DMS79 treated with DMSO at 0.1 percent for 48 hours (cell line): ENCODE data around the gene GSTP1.
A peak's percentile ranks its signal among the peaks of the same experiment; 100 is the strongest.
"Not testable (repeated sequence)": the region's sequence is repeated elsewhere in the genome, so short reads cannot be mapped to it uniquely, and the experiment has no call there.

Experiments
- DNase-seq: peaks from one replicate; lab custom pipeline; 2025; lab: John Stamatoyannopoulos, UW

Gene GSTP1

DNA sequence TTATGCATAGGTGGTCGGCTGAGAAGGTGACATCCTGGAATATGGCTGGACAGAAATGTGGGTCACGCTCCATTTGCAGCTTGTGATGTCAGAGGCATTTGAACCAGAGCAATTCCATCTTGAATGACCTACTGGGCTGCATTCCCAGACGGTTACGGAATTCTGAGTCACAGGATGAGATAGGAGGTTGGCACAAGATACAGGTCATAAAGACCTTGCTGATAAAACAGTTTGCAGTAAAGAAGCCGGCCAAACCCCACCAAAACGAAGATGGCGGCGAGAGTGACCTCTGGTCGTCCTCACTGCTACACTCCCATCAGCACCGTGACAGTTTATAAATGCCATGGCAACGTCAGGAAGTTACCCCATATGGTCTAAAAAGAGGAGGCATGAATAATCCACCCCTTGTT lies 19.9 kb upstream of the GSTP1 start:
- not testable (repeated sequence) for DNase-seq

DNA sequence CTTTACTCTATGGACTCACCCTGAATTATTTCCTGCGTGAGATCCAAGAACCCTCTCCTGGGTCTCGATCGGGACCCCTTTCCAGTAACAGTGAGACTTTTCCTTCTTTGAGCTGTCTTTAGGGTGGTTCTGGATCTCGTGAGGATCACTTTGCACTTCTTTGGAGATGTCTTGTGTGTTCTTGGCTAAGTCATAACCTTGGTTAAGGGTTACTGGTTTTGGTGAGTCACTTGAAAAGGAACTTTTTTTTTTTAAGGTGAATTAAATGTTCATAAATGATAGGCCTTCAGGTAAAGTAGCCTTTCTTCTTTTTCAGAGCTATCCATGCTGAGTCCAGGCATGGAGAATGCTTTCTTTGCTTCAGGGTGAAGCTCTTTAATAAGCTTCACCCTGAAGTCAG lies 19.4 kb upstream of the GSTP1 start:
- no peak for DNase-seq

- no peak for DNase-seq
Measured at GRCh38 chr11:67571443-67571842, 12.2 kb upstream of the GSTP1 start.

- no peak for DNase-seq
Measured at GRCh38 chr11:67572305-67572704, 11.3 kb upstream of the GSTP1 start.

- peak; percentile 8 for DNase-seq
Measured at GRCh38 chr11:67572747-67573419, 10.7 kb upstream of the GSTP1 start.

GRCh38 chr11:67574938-67575337 lies 8.7 kb upstream of the GSTP1 start:
- no peak for DNase-seq

DNA sequence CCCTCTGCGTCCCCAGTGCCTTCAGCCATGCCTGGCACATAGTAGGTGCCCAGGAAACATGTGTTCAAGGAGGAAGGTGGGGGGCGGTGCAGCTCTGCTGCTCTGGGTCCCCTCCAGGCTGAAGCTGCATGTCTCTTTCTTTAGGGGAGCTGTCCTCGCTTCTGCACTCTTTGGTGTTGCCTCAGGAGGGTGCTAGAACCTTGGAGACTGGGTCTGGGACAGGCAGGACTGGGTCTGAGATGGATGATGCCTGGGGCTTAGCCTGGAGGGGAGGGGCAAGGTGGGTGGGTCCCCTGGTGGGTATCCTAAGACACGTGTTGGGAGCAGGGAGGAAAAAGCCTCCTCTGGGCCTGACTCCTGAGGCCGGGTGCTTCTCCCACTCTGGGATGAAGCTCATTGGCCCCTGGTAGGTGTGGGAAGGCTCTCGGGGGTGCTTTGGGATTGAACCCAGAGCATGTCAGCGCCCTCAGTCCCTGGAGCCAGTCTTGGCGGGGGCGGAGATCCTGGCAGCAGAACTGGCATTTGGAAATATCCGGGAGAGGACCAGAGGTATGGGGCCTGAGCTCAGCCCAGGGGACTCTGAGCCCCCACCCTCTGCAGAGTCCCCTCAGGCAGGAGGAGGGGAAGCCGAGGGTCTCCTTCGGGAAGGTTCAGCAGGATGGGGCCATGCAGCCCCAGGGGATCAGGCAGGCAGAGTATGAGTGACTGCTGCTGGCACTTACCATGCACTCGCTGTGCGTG lies 6.7 kb upstream of the GSTP1 start:
- no peak for DNase-seq

- DNase-seq: no peak
Measured at GRCh38 chr11:67577951-67578350, 5.7 kb upstream of the GSTP1 start.

DNA sequence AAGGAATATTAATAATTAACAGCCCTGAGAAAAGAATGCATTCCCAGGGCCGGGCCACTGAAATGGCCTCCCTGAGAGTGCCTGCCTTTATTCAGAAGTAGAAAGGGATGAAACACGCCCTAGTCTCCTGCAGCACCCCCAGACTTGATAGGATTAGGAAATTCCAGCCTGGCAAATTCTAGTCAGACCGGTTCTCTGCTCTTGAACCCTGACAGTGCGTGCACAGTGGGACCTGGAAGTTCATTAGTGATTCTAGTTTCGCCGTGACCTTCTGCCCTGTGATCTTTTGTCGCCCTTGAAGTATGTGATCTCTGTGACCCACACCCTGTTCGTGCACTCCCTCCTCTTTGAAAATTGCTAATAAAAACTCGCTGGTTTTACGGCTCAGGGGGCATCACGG lies 2.1 kb upstream of the GSTP1 start:
- DNase-seq: peak; percentile 61

DNA sequence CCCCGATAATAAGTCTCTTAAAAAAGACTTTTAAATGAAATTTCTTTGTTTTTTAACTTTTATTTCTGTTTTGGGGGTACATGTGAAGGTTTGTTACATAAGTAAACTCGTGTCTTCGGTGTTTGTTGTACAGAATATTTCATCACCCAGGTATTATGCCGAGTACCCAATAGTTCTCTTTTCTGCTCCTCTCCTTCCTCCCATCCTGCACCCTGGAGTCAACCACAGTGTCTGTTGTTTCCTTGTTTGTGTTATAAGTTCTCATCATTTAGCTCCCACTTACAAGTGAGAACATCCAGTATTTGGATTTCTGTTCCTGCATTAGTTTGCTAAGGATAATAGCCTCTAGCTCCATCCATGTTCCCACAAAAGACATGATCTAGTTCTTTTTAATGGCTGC lies 1.6 kb upstream of the GSTP1 start:
- peak; percentile 44 for DNase-seq

GRCh38 chr11:67584205-67584880 lies 731 bp downstream of the GSTP1 start:
- peak; percentile 46 for DNase-seq

- no peak for DNase-seq
Measured at GRCh38 chr11:67584881-67585873, 1.6 kb downstream of the GSTP1 start.

GRCh38 chr11:67585911-67586310 lies 2.3 kb downstream of the GSTP1 start:
- no peak for DNase-seq

- no peak for DNase-seq
Measured at GRCh38 chr11:67586568-67587250, 3.1 kb downstream of the GSTP1 start.

DNA sequence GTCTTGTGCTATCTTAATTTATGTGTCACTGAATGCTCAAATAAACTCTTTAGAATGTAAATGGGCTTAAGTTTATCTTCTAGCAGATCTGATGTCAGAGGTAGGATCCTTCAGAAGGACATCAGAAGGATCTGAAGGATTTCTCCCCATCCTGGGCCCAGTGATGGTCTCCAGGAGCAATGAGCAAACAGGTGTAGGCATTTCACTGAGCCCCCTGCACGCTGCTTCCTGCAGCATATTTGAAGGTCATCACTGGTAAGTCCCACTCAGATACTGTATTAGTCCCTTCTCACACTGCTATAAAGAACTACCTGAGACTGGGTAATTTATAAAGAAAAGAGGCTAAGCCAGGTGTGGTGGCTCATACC lies 4.5 kb downstream of the GSTP1 start:
- no peak for DNase-seq

DNA sequence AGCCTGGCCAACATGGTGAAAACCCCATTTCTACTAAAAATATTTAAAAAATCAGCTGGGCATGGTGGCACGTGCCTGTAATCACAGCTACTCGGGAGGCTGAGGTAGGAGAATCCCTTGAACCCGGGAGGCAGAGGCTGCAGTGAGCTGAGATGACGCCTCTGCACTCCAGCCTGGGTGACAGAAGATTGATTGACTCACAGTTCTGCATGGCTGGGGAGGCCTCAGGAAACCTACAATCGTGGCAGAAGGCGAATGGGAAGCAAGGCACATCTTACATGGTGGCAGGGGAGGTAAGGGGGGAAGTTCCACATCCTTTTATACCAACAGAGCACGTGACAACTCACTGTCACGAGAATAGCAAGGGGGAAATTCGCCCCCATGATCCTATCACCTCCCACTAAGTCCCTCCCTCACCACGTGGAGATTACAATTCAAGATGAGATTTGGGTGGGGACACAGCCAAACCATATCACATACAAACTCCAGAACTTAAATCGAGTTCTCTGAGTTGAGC lies 5.3 kb downstream of the GSTP1 start:
- DNase-seq: not testable (repeated sequence)

- DNase-seq: no peak
Measured at GRCh38 chr11:67592880-67593564, 9.4 kb downstream of the GSTP1 start.

DNA sequence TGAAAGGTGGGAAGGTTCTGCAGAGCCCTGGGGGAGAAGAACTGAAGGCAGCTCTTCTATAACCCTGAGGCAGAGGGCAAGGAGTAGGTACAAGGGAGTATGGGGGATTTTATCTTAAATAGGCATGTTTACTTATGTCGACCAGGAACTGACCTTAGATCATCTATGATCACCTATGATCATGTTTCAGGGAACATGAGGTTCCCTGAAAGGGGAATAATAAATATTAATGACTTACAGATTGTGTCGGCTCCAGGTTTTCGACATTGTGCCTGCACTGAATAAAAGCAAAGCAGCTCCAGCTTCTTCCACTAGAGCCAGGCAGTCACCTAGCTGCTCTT lies 9.9 kb downstream of the GSTP1 start:
- no peak for DNase-seq

DNA sequence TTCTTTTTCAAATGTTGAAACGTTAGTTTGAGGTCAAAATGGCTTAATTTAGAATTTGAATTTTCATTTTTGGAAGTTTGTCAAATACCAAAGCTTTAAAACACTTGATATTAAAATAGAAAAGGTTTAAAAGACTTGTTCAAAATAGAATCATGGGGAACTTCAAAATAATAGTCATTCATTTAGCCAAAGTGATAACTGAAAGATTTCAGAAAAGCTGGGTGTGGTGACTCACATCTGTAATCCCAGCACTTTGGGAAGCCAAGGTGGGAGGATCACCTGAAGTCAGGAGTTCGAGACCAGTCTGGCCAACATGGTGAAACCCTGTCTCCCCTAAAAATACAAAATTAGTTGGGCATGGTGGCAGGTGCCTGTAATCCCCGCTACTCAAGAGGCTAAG lies 10.9 kb downstream of the GSTP1 start:
- no peak for DNase-seq

- DNase-seq: no peak
Measured at GRCh38 chr11:67596753-67597300, 13.2 kb downstream of the GSTP1 start.
